Astrocyte of the hippocampus (primary cell): Measurements from ENCODE around the gene SUN3.
A peak's percentile ranks its signal among the peaks of the same experiment; 100 is the strongest.
"Not testable (repeated sequence)": the region's sequence is repeated elsewhere in the genome, so short reads cannot be mapped to it uniquely, and the experiment has no call there.

Experiments
- DNase-seq: peaks from one replicate; pipeline ENCODE4 v3.0.0; 2011; ENCODE audit warnings: low read depth, low spot score

Gene SUN3

GRCh38 chr7:47945261-47946015 is 83.5 kb downstream of the SUN3 start:
- DNase-seq, result peak; percentile 76

GRCh38 chr7:47944536-47945260 is 84.2 kb downstream of the SUN3 start:
- no peak for DNase-seq

GRCh38 chr7:47943676-47944474 is 85.0 kb downstream of the SUN3 start:
- no peak for DNase-seq

- not testable (repeated sequence) for DNase-seq
Observed at GRCh38 chr7:47942651-47943050, 86.3 kb downstream of the SUN3 start.

- DNase-seq, result no peak
Observed at GRCh38 chr7:47942132-47942531, 86.8 kb downstream of the SUN3 start.

GRCh38 chr7:47941136-47941844 is 87.6 kb downstream of the SUN3 start:
- peak; percentile 70 for DNase-seq

- peak; percentile 16 for DNase-seq
Observed at GRCh38 chr7:47940088-47941013, 88.6 kb downstream of the SUN3 start.

GRCh38 chr7:47939425-47940036 is 89.4 kb downstream of the SUN3 start:
- DNase-seq, result no peak

GRCh38 chr7:47938574-47939165 is 90.2 kb downstream of the SUN3 start:
- no peak for DNase-seq

GRCh38 chr7:47937711-47938573 is 91.0 kb downstream of the SUN3 start:
- DNase-seq, result no peak
